ENCODE data around the gene KCNK5. TPM values are rescaled to one million over a fixed set of nuclear protein-coding genes. Genes with fewer than 3 reads are reported as not detected.

Gene KCNK5
- total RNA-seq, 2 experiments from 2014 or later, result 0.30 to 0.47 TPM

DNA sequence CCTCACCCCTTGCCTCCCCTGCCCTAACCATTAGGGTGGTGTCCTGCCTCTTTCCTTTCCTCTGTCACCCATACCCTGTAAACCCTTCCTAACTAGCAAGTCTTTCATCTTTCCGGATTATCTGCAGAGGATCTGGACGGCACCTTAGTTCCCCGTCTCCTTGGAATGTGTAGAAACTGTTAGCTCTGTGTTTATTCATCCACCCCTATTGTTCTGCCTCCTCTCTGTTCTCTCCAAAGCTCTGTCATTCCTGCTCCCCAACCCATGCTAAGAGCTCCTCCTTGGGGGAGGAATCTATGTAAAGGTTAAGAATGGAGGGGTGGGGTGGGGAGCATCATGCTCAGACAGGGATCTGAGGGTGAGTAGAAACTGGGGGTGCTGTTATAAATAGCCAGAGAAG lies 39.4 kb upstream of the KCNK5 start:
- Mint-ChIP-seq H3K36me3 (ENCODE audit: low read depth) (no peaks in the 10 kb centered on the region), H3K27ac (no peak overlapping the region), H3K27me3 (no peaks in the 10 kb centered on the region), H3K4me1 (ENCODE audit: low read depth) (no peaks in the 10 kb centered on the region), H3K4me3 (no peak overlapping the region), H3K9me3 (no peaks in the 10 kb centered on the region)
- Histone ChIP-seq H3K27ac (ENCODE audit: low read depth in 1 of 2, low read length in 2 of 2) (no peak overlapping the region), H3K4me1 (ENCODE audit: insufficient read depth, low read length) (no peaks in the 10 kb centered on the region), H3K36me3 (ENCODE audit: insufficient read depth, low read length) (no peaks in the 10 kb centered on the region), H3K27me3 (ENCODE audit: control insufficient read depth in 1 of 2, insufficient read depth in 2 of 2, low read length in 2 of 2) (peaks cover 0 to 3% of the 10 kb centered on the region in 2 experiments), H3K9me3 (ENCODE audit: control insufficient read depth in 1 of 2, insufficient read depth in 1 of 2, low read length in 2 of 2) (no peaks in the 10 kb centered on the region), H3K4me3 (ENCODE audit: low read length) (no peak overlapping the region)
- ChIA-PET CTCF (no interaction called here), POLR2A (no interaction called here)
- ATAC-seq (ENCODE audit: poor library complexity), result no peak
- no peak for DNase-seq
- TF ChIP-seq, protein P1, sequence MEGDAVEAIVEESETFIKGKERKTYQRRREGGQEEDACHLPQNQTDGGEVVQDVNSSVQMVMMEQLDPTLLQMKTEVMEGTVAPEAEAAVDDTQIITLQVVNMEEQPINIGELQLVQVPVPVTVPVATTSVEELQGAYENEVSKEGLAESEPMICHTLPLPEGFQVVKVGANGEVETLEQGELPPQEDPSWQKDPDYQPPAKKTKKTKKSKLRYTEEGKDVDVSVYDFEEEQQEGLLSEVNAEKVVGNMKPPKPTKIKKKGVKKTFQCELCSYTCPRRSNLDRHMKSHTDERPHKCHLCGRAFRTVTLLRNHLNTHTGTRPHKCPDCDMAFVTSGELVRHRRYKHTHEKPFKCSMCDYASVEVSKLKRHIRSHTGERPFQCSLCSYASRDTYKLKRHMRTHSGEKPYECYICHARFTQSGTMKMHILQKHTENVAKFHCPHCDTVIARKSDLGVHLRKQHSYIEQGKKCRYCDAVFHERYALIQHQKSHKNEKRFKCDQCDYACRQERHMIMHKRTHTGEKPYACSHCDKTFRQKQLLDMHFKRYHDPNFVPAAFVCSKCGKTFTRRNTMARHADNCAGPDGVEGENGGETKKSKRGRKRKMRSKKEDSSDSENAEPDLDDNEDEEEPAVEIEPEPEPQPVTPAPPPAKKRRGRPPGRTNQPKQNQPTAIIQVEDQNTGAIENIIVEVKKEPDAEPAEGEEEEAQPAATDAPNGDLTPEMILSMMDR (IDR thresholded peaks at IDR 0.05), result no peak
- intact Hi-C loops (cut with DNase I, micrococcal nuclease), result no loop called here

DNA sequence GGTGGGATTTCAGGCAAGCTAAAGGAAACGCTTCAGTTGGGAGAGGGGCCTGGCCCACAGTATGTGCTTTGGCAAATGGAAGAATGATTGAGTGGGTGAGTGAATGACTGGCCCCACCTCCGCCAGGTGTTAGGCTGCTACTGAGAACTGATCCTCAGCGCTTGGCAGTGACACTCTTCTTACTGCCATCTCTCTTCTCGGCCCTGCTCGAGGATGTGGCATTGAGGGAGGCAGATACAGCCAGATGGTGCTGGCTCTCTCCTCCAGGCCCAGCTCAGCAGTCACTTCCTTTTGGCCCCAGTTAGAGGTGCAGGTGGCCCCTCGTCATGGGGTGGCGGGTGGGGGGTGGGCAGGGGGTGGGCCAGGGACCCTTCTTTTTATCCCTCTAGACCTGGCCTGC lies 38.9 kb upstream of the KCNK5 start:
- Mint-ChIP-seq H3K27me3 (no peaks in the 10 kb centered on the region), H3K4me3 (no peak overlapping the region), H3K9me3 (no peaks in the 10 kb centered on the region), H3K36me3 (ENCODE audit: low read depth) (no peaks in the 10 kb centered on the region), H3K27ac (no peak overlapping the region), H3K4me1 (ENCODE audit: low read depth) (no peaks in the 10 kb centered on the region)
- Histone ChIP-seq H3K9me3 (ENCODE audit: control insufficient read depth in 1 of 2, insufficient read depth in 1 of 2, low read length in 2 of 2) (no peaks in the 10 kb centered on the region), H3K27me3 (ENCODE audit: control insufficient read depth in 1 of 2, insufficient read depth in 2 of 2, low read length in 2 of 2) (peaks cover 0 to 3% of the 10 kb centered on the region in 2 experiments), H3K4me1 (ENCODE audit: insufficient read depth, low read length) (no peaks in the 10 kb centered on the region), H3K36me3 (ENCODE audit: insufficient read depth, low read length) (no peaks in the 10 kb centered on the region), H3K27ac (ENCODE audit: low read depth in 1 of 2, low read length in 2 of 2) (no peak overlapping the region), H3K4me3 (ENCODE audit: low read length) (no peak overlapping the region)
- TF ChIP-seq, protein P1 (IDR thresholded peaks at IDR 0.05), result no peak
- intact Hi-C loops (cut with DNase I, micrococcal nuclease), result no loop called here
- ChIA-PET POLR2A (no interaction called here), CTCF (no interaction called here)
- no peak for DNase-seq
- ATAC-seq (ENCODE audit: poor library complexity), result no peak

DNA sequence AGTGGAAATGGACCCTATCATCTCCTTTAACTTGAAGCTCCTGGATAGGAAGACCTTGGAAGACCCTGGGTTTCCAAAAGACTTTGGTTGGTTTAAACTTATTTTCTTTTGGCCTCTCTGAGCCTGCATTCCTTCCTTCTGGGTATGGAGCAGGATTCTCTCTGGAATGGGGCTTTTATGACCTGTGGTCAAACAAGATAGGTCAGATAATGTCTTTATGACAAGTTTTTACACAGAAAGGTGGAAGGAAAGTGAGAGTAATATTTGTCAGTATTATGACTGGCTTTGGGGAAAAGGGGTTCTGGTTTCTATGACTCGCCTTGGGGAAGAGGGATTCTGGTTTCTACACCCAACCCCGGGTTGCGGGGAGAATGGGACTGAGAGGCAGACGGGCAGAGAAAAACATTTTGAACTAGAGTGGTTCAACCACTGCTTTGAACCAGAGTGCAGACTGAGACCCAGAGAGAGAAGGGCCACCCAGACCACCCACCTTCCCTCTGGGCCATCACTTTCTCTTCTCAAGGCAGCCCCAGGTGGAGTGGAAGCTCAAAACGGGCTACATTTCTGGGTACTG lies 37.6 kb upstream of the KCNK5 start:
- no peak overlapping the region for H3K27ac ChIP-seq (ENCODE audit: low read depth in 1 of 2, low read length in 2 of 2)
- no peak overlapping the region for H3K4me3 ChIP-seq (ENCODE audit: low read length)
- DNase-seq, result no peak
- ATAC-seq (ENCODE audit: poor library complexity), result no peak
- no peaks in the 10 kb centered on the region for H3K36me3 ChIP-seq (ENCODE audit: insufficient read depth, low read length)
- H3K27ac Mint-ChIP-seq, result no peak overlapping the region
- H3K9me3 ChIP-seq (ENCODE audit: control insufficient read depth in 1 of 2, insufficient read depth in 1 of 2, low read length in 2 of 2), result no peaks in the 10 kb centered on the region
- H3K9me3 Mint-ChIP-seq, result no peaks in the 10 kb centered on the region
- H3K4me1 ChIP-seq (ENCODE audit: insufficient read depth, low read length), result no peaks in the 10 kb centered on the region
- ChIA-PET CTCF (no interaction called here), POLR2A (no interaction called here)
- no peaks in the 10 kb centered on the region for H3K36me3 Mint-ChIP-seq (ENCODE audit: low read depth)
- no peaks in the 10 kb centered on the region for H3K4me1 Mint-ChIP-seq (ENCODE audit: low read depth)
- TF ChIP-seq, protein P1 (IDR thresholded peaks at IDR 0.05), result no peak
- peaks cover 5% of the 10 kb centered on the region for H3K27me3 Mint-ChIP-seq
- H3K4me3 Mint-ChIP-seq, result no peak overlapping the region
- intact Hi-C loops (cut with DNase I, micrococcal nuclease), result no loop called here
- H3K27me3 ChIP-seq (ENCODE audit: control insufficient read depth in 1 of 2, insufficient read depth in 2 of 2, low read length in 2 of 2), result peaks cover 0 to 3% of the 10 kb centered on the region in 2 experiments

Data from CD4-positive, alpha-beta T cell (primary cell).